AG09319 (cell line): Measurements from ENCODE around the gene MAVS.
"Not testable (repeated sequence)": the region's sequence is repeated elsewhere in the genome, so short reads cannot be mapped to it uniquely, and the experiment has no call there.

Experiments
- DNase-seq: peaks from one replicate; pipeline ENCODE4 v3.0.0-alpha.2; 2010; ENCODE audit warnings: low read depth; ENCODE audit errors: extremely low read depth
- TF ChIP-seq, protein P1 (sequence below): IDR thresholded peaks from 2 replicates; pipeline ENCODE4 v1.5.1; 2011; ENCODE audit warnings: low read depth, mild to moderate bottlenecking, inconsistent platforms, low read length, moderate library complexity

MAVS gene

GRCh38 chr20:3876000-3876399 lies 29.4 kb downstream of the MAVS start:
- DNase-seq = no peak
- TF ChIP-seq, protein P1, sequence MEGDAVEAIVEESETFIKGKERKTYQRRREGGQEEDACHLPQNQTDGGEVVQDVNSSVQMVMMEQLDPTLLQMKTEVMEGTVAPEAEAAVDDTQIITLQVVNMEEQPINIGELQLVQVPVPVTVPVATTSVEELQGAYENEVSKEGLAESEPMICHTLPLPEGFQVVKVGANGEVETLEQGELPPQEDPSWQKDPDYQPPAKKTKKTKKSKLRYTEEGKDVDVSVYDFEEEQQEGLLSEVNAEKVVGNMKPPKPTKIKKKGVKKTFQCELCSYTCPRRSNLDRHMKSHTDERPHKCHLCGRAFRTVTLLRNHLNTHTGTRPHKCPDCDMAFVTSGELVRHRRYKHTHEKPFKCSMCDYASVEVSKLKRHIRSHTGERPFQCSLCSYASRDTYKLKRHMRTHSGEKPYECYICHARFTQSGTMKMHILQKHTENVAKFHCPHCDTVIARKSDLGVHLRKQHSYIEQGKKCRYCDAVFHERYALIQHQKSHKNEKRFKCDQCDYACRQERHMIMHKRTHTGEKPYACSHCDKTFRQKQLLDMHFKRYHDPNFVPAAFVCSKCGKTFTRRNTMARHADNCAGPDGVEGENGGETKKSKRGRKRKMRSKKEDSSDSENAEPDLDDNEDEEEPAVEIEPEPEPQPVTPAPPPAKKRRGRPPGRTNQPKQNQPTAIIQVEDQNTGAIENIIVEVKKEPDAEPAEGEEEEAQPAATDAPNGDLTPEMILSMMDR = no peak

DNA sequence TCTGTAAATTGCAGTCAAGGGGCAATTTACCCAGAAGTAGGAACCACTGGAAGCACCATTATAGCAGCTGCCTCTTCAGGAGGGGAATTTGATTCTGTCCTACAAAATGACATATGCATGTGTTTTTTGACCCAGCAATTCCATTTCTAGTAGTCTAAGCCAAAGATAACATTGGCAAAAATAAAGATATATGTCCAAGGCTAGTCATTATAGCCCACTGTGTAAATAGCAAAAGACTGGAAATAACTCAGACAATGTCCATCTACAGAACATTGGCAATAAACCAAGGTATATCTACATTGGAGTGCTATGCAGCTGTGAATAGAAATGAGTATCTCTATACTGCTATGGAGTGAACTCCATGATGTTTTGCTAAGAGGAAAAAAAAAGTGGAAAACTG lies 30.0 kb downstream of the MAVS start:
- DNase-seq = no peak
- TF ChIP-seq, protein P1 = no peak

DNA sequence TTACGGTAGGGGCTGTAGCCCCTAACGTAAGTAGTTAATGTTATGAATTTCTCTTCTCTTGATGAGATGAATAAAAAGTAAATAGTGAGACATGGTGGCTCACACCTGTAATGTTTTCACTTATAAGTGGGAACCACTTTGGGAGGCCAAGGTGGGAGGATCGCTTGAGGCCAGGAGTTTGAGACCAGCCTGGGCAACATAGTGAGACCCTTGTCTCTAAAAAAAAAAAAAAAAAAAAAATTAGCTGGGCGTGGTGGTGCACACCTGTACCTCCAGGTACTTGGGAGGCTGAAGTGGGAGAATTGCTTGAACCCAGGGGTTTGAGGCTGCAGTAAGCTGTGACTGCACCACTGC lies 32.3 kb downstream of the MAVS start:
- not testable (repeated sequence) for DNase-seq

GRCh38 chr20:3885715-3886114 lies 39.1 kb downstream of the MAVS start:
- DNase-seq = no peak
- TF ChIP-seq, protein P1 = no peak

DNA sequence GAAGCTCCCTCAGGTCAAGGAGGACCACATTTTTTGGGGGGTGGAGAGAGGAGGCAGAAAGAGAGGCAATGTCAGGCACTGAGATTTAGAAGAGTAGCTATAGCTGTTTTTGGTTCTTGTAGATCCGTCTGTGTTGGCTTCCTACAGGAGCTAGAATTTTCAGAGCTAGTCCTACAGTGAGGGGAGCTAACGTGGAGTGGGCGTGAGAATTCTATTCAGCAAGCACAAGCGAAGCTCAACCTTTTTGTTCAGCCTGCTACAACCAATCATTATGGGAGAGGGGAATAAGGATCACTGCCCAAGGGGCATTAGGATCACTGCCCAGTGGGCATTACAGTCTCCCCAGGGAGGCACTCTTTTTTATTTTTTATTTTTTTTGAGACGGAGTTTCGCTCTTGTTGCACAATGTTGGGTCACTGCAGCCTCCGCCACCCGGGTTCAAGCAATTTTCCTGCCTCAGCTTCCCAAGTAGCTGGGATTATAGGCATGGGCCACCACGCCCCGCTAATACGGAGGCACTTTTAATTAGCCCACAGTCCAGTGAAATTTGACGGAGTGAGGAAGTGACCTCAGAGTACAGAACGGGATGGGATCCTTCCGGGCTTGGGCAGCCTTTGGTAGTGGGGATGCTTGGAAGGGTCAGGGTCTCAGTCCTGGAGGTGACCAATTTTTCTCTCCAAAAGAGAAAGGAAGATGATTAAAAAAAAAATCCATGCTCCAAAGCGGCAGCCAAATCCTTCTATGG lies 41.4 kb downstream of the MAVS start:
- TF ChIP-seq, protein P1 = no peak

GRCh38 chr20:3888622-3889488 lies 42.2 kb downstream of the MAVS start, which contains the start of gene PANK2:
PANK2 (plus strand) TSS chr20:3889387.
- peak; percentile 98 for DNase-seq
- TF ChIP-seq, protein P1 = peak; percentile 60

More for the DNA sequence above, 41.4 kb downstream of the MAVS start:
- DNase-seq = no peak

DNA sequence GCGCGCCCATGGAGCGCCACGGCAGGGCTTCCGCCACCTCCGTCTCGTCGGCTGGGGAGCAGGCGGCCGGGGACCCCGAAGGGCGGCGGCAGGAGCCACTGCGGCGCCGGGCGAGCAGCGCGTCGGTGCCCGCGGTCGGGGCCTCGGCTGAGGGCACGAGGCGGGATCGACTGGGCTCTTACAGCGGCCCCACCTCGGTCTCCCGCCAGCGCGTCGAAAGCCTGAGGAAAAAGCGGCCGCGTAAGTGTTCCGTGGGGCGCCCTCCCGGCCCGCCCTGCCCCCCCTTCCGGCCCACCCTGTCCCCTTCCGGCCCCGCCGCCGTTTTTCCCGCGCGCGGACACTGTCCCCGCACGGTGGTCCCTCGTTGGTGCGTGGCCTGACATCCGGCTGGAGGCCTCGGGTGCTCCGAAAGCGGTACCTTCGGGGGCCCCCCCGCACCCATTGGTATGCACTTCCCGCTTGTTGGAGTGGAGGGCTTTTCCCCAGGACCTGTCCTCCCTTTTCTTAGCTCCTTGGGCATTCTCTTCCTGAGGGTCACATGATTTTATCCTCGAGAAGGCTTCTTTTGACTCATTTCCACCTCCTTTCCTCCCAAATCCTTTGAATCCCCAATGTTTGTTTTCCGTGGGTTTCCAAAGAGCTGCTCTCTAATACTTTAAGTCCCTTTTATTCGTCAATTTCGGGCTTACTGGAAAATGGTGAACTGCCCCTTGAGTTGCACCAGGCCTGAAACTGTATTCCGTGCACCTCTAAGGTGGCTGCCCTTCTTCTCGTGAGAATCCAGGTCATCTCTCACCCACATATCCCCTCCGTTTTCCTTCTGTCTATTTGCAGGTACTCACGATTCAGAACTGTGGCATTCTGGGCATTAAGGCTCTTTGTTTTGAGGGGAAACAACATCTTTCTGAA lies 43.1 kb downstream of the MAVS start:
- TF ChIP-seq, protein P1 = no peak
- no peak for DNase-seq
